Kasumi-1 (cell line): ENCODE data around the gene SHISA9.

Experiments used
- DNase-seq, 2 experiments: peaks; one replicate each; lab custom pipeline; 2025; lab: John Stamatoyannopoulos, UW

The SHISA9 gene

DNA sequence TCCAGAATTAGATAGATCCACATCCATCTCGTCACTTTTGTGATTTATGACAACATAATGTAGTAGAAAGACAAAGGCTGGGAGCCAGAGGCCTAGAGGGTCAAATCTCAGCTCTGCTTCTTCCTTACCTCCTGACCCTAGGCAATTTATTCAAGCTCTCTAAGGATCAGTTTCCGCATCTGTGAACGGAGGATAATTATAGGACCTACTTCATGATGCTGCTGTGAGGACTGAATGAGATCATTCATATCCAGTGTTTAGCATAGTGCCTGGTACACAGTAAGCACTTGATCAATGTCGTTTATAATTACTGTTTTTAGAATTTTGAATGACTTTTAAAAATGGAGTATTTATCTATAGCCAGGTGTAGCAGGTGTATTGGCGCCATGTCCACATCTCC lies 128.4 kb downstream of the SHISA9 start:
- no peak for DNase-seq

DNA sequence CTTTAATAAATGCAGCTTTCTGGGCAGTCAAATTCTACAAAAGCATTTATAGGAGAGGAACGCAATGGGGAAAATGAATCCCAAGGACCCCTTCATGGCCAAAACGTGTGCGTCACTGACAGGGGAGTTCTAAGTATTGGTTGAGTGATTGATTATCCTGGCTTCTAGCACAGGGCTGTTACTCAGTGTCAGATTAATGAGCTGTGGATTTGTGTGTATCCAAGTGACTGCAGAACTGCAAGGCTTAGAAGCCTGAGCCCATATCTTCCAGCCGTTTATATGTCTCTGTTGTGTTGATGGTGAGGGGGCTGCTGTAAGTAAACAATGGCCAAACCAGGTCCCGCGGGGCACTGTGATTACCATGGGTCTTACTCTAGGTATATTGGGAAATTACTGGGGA lies 129.4 kb downstream of the SHISA9 start:
- no peak for DNase-seq

DNA sequence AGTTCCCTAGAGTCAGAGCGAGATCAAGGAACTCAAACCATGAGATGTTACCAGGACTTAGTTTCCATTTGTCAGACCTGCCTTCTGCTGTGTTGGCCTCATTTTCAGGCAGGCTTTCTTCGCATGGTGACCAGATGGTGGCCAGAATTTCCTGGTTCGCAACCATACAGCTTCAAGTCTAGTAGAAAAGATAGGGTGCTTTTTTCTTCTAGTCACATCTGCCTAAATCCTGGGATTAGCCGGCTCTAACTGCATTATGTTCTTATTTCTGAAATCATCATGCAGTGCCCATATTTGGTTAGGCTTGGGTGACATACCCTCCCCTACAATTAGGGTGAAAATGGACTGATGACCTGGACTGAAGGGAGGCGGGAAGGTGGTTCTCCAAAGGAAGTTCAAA lies 131.5 kb downstream of the SHISA9 start:
- no peak for DNase-seq

DNA sequence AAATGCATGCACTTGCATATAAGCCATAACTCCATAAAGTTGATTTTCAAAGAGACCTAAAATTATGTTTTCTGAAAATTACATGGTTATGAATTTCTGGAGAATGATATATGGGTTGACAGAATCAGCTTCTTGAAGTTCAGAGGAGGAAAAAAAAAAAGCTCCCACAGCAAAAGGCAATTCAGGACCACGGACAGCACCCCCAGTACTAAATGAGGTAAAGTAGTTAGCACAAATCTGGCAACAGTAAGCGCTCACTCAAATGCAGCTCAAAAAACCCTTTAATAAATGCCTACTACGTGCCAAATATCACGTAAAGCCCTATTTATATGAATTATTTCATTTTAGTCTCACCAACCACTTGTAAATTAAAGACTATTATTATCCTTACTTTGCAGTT lies 135.2 kb downstream of the SHISA9 start:
- DNase-seq: peak; percentile 0 to 29

DNA sequence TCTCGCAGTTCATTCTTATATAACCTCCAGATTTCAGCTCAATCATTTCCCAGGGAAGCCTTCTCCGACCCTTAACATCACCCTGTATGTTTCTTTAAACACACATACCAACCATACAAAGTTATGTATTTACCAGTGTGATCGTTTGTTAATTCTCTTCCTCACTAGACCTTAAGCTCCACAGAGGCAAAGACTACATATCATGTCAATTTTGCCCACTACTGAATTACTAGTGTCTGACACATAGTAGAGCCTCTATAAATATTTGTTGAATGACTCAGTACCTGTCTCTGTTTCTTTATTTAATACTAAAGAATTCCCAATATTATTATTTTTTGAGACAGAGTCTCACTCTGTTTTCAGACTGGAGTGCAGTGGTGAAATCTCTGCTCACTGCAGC lies 137.2 kb downstream of the SHISA9 start:
- DNase-seq: no peak

DNA sequence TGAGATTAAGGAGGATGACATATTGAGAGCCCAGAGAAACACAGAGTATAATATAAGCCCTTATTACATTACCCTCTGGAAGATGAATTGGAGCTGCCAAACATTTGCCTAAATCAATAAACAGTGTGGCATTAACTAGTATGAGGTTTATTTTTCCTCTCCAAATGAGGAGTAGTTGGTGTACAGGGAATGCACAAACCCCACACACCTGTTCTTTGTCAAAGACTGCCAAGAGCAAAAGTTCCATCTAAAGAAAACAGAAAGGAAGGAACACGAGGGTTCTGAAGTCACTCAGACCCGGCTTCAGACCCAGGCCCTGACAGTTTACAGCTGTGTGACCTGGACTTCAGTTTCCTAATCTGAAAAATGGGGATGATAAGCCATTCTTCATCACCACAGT lies 138.1 kb downstream of the SHISA9 start:
- no peak for DNase-seq

DNA sequence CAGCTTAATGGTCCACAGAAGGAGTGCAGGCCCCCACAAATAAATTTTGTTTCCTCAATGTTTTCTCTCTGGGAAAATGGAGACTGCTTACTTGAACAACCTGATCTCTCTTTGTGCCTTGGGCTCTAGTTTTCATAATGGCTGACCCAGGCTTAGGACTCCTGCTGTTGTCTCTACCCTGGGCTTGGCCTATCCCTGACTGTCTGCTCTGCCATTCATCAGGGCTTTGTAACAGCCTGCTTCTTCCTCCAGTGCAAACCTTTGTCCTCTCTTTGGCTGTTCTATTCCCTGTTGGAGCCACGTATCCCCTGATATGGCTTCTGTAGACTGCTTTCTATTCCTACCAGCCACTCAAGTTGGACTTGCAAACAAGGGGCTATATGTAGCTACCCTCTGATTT lies 139.8 kb downstream of the SHISA9 start:
- DNase-seq: no peak

DNA sequence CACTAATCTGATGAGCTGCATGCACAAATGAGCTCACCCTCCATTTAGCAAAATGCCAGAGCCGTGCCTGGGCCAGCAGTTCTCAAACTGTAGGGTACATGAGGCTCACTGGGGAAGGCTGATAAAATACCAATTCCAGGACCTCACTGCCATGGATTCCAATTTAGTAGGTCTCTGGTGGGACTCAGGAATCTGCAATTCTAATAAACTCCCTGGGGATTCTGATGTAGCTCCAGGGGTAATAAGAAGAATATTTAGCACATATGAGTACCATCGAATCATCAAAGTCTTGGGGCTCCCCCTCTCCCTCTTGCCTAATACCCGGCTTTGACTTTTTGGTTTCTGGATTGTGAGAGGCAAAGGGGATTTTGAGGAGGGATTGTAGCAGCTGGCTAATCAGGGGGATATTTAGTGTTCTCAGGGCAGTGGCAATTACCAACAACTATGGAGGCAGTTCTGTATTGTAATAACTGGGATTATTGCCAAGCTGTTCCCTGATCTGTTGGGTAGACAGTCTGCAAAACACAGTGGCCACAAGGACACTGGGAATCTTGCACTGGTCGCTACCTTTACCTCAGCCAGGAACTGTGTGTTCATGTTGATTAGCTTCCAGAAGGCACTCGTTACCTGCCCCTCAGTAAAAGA lies 140.4 kb downstream of the SHISA9 start:
- no peak for DNase-seq

DNA sequence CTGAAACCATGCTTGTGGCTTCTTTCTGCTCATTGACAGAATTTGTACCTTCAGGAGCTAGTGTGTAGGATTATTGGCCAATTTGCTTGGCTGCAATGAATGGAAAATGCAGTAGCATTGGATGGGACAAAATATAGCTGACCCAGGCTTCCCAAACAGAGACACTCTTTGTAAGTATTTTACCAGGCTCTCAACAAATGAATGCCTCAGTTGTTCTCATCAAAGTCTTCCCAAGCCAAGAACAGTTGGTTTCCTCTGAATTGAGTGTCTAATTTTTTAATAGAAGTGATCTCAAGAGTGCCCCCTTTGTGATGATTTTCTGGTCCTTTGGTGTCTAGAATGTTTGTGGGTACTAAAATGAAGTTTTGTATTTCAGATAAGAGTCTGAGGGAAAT lies 140.9 kb downstream of the SHISA9 start:
- no peak for DNase-seq

DNA sequence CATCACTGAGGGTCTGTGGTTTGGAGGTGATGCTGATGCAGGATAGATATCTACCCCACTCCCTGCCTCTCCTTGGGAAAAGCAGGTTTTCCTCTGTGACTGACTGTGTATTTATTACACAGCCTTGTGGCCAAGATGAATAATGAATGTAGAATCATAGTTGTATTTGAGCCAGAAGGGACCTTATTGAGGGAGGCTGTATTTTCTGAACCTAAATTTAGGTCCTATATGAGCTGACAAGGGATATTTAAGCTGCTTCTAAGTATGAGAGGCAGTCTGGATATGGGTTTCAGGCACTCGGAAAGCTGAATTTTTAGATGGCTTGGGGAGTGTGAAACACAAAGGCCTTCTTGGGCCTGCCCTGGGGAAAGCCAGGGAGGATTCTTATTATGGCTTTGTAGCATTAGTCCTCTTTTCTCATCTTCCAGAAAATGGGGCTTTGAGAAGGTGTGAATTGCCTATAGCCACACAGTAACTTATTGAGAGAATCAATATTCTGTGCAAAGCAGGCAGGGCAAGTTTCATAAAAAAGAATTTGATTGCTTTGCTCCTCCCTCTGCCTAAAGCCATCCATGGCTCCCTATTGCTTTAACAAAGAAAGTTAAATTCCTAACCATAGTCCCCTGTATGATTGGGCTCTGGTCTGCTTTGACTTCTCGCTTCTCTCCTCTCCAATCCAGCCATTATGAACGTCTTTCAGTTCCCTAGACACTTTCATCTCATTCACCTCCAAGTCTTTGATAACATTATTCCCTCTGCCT lies 144.8 kb downstream of the SHISA9 start:
- no peak for DNase-seq

DNA sequence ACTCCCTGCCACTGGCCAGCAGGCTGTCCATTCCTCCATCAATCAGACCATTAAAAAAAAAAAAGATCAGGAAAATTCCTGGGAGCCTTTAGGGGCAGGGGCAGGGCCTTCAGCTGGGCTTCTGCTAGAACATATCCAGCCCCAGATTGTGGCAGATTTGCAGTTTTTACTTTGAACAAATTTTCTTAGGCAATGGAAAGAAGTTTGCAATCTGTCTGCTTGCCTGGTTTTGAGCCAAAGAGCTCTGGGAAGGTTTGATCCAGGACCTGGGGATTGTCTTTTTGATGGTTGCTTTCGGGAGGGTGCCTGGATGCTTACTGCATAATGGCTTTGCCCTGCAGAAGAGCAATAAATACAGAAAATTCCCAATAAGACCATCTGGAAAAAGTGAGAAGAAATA lies 145.9 kb downstream of the SHISA9 start:
- no peak for DNase-seq

DNA sequence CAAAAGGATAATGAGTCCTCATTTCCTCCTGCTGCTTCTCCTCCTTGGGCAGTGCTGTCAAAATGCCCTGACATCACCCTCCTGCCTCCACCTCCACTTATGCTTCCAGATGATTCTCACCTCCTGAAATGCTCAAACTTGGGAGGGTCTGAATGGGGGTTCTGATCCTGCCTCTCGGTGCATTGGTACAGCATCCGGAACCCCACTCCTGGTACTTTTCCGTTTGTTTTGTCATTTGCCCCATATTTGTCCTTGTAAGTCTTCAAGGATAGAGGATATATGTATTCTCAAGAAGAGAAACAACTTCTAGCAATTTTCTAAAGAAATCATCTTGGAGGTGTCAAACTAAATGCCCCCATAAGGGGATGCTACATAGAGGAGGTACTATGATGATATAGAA lies 148.3 kb downstream of the SHISA9 start:
- no peak for DNase-seq

DNA sequence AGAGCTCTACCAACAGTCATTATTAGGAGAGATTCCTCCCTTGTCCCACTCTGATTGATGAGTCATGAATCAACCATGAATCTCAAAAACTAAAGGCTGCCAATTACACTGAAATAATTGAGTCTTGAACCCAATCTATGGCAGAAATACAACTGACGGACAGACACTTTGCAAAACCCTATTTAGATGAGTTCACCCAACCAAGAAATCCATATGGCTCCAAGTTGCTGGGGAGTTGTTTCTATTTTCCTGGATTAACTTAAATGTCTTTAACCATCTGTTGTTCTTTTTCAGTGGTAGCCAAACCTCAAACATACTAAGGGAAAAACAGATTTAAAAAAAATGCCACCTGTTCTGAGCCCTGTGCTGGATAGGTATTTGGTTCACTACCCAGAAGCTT lies 151.0 kb downstream of the SHISA9 start:
- DNase-seq: no peak

DNA sequence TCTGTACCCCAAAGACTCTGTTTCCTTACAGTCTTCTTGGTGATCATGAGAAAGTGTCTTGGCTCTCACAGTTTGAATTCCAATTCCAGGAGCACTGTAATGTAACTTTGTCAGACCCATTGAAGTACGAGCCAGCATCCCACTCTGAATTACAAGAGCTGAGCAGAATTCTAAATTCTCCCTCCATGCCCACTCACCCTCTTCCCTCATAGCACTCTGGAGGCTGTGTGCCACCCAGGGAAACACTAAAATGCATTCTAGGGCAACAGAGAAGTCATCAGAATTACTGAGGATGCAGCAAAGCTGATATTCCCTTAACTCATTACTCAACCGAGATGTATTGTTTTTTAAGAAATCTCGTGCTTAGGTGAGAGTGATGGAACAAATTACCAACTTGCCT lies 154.1 kb downstream of the SHISA9 start:
- DNase-seq: no peak

DNA sequence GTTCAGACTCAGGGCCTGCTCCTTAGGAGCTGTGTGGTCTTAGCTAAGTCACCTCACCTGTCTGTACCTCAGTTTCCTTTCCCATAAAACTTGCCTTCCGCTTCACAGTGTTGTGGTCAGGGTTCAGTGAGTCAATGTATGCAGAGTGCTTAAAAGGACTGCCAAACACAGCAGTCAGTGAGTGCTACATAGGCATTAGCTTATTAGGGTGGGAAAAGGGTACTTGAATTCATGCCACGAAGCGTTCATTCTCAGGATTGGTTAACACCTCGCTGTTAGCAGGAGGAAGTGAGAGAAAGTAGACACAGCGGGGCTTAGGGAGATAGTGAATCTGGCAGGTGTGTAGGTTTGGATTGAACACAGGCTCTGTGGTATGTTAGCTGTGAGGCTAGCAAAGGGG lies 155.2 kb downstream of the SHISA9 start:
- DNase-seq: no peak

DNA sequence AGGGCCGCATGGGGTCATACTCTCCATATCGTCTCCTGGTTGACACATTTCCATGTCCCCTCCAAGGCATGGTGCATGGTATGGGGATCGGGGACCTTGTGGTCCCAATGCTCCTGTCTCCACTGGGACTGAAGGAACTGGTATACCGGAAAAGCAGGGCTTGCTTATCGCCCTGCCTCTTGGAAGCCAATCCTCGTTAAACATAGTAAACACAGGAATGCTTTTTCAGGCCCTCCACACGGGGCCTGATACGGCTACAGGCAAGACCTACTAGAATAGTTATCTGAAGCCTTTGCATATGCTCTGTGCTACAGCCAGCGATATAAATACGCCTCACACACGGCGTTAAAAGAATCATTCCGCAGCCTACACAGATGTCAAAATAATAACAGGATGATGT lies 159.5 kb downstream of the SHISA9 start:
- no peak for DNase-seq

DNA sequence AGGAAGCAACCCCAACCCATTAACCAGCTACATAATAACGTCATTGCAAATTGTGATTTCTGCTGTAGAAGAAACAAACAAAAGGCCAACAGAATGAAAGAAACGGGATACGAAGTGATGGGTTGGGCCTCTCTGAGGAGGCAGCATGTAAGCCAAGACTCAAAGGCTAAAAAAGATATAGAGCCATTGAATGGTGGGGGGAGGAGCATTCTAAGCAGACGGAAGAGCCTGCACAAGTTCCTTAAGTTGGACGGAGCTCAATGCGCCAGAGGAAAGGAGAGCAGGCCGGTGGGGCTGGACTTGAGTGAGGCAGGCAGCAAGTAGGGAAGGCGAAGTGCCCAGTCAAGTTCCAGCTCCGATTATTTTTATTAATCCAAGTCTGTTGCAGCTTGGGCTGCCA lies 160.3 kb downstream of the SHISA9 start:
- DNase-seq: no peak

DNA sequence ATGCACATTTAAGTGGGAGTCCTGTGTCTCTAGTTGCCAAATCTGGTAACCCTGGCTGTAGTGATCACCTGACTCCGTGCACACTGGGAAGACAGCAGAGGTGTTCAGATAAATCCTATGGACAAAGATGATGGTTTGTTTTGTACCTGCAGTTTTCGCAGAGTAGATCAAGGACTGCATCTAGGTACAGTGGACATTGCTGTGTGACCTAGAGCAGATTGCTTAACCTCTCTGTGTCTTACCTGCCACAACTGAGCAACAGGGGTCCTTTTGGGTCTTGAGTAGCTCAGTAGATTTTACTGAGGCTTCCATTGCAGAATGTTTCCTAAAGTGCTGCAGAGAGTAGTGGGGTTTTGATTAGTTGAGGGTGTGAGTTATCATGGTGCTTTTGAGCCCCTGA lies 160.8 kb downstream of the SHISA9 start:
- no peak for DNase-seq

DNA sequence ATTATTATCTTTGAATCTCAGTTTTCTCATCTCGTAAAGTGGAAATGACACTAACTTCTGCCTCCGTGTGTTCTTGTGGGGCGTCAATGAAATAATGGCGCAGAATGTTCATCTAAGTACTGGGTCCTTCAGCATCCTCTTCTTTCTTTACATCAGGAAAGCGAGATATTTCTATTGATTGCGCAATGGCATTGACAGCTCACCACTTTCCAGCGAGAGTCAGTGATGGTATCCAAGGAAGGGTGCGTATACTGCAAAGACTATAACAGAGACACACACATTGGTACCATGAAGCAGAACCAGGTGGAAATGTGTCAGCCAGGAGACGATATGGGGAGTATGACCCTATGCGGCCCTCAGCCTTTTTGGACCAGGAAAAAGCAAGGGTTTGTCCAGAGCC lies 162.1 kb downstream of the SHISA9 start:
- no peak for DNase-seq

DNA sequence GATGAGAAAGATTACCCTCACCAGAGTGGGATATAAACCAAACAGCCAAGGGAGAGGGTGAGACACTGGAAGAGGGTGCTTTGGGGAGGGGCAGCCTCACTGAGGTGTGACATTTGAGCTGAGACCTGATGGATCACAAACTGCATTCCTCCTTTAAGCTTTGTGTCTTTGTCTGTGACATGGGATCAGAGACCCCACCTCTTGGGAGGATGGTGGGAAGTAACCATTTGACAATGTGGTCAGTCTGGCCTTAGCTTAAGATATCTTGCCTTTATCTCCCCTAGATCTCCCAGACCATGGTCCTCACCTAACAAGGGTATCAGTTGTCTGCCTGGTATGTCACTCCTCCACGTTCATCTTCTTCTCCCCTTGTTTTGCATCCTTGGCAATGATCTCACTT lies 163.4 kb downstream of the SHISA9 start:
- DNase-seq: no peak

DNA sequence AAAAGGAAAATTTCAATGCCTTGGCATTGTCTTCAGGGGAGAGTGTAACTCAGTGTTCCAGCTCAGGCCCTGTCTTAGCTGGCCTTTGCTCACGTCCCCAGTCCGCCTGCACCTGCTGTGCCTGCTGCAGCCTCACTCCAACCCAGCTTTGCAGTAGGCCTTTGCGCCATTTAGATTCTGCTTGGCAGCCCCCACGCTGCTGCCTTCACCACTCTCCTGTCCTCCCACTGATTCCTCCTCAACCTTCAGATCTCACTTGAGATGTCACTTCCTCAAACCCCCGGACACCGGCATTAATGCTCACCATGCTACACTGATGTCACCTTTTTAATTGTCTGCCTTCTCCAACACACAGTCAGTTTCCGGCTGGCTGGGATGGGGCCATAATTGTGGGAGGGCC lies 166.2 kb downstream of the SHISA9 start:
- no peak for DNase-seq

DNA sequence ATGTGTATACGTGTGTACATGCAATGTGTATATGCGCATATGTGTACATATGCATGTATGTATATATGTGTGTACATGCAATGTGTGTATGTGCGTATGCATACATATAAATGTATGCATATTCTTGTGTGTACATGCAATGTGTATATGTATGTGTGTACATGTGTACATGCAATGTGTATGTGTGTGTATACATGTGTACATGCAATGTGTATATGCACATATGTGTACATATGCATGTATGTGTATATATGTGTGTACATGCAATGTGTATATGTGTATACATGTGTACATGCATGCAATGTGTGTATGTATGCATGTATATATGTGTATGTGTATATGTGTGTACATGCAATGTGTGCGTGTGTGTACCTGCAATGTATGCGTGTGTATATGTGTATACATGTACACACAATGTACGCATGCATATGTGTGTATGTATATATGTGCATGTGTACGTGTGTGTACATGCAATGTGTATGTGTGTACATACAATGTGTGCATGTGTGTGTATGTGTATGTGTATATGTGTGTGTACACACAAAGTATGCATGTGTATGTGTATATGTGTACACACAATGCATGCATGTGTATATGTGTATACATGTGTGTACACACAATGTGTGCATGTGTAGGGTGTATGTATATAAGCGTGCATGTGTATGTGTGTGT lies 167.7 kb downstream of the SHISA9 start:
- no peak for DNase-seq

DNA sequence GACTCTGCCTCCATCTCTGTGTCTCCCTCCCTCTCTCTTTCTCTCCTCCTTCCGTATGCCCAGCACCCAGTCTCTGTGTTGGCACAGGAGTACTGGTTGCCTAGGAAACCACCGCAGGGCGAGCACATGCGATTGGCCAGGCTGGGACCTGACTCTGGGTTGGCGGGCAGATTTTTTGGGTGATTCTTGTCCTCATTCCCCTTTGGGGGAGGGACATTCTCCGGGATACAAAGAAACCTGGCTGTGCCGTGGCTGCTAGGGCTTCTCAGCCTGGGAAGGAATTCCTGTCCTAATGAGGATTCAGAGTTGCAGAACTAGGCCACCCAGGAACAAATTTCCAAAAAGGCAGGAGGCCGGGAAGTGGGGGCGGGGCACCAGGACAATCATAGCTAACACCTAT lies 168.9 kb downstream of the SHISA9 start:
- DNase-seq: no peak

DNA sequence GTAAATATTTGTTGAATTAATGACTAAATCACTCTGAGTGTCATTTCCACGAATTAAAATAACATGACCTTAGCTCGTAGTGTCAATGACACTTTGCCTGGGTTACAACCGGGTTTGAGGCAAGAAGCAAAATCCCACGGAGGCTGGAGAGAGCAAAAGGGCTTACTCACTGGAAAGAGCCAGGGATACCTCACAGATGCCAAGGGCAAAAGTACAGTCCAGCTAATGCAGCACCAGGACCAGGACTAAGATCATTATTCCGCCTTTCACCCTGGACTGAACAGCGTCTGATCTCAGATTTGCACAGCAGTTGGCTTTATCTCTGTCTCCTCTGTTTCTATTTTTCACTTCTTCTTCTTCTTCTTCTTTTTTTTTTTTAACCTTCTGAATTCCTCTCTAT lies 175.5 kb downstream of the SHISA9 start:
- no peak for DNase-seq
